ENCODE data around the gene ASAP2. TPM values are rescaled to one million over a fixed set of nuclear protein-coding genes. Genes with fewer than 3 reads are reported as not detected.
A peak's percentile ranks its signal among the peaks of the same experiment; 100 is the strongest.

ASAP2 gene
- polyA plus RNA-seq, 1 donor (not counting 4 experiments of a cell fraction or from before 2014, with no cell fraction given): 54.2 TPM

DNA sequence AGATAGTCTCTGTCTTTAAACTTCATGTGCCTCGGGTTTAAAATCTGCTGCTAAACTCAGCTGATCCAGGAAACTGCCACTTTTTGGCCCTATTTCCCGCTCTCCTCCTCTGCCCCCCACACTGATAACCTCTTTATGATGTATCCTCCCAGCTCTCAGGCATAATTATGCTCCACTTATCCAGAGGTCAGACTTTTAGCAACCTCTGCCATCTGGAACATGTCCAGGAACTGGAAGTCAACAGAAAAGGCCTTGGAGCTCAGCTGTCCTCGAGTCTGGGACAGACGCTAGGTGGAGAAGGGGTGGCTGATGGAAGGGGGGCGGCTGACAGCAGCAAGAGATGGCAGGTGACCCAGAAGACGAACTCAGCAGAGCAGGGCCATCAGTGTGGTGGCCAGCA, 41.2 kb downstream of the ASAP2 start:
- Histone ChIP-seq H3K9me3 (ENCODE audit: control insufficient read depth, low read depth, low read length) (no peaks in the 10 kb centered on the region), H3K27me3 (ENCODE audit: control insufficient read depth, extremely low read depth, insufficient read depth, low read length) (no peaks in the 10 kb centered on the region), H2AFZ (ENCODE audit: control insufficient read depth, low read length) (no peak overlapping the region), H3K4me1 (ENCODE audit: control insufficient read depth, extremely low read depth, insufficient read depth, low read length) (peaks cover 82% of the 10 kb centered on the region), H3K4me3 (ENCODE audit: control insufficient read depth in 2 of 3, extremely low read depth in 1 of 3, insufficient read depth in 2 of 3, low read depth in 1 of 3, low read length in 3 of 3) (no peak overlapping the region), H4K20me1 (ENCODE audit: control insufficient read depth, extremely low read depth, insufficient read depth, low read length) (no peaks in the 10 kb centered on the region), H3K9ac (ENCODE audit: control insufficient read depth, extremely low read depth, insufficient read depth, low read length) (no peak overlapping the region), H3K36me3 (ENCODE audit: control insufficient read depth in 2 of 2, extremely low read depth in 1 of 2, insufficient read depth in 2 of 2, low read length in 2 of 2) (peaks cover 0 to 14% of the 10 kb centered on the region in 2 experiments), H3K79me2 (ENCODE audit: control insufficient read depth, insufficient read depth, low read length) (peaks cover 82% of the 10 kb centered on the region), H3K9me1 (ENCODE audit: control insufficient read depth, extremely low read depth, insufficient read depth, low read length) (no peaks in the 10 kb centered on the region), H3K27ac (ENCODE audit: control insufficient read depth, insufficient read depth, low read length) (no peak overlapping the region), H3K4me2 (ENCODE audit: control insufficient read depth, extremely low read depth, insufficient read depth, low read depth, low read length) (no peak overlapping the region)
- no peak for FAIRE-seq
- TF ChIP-seq, protein P1, sequence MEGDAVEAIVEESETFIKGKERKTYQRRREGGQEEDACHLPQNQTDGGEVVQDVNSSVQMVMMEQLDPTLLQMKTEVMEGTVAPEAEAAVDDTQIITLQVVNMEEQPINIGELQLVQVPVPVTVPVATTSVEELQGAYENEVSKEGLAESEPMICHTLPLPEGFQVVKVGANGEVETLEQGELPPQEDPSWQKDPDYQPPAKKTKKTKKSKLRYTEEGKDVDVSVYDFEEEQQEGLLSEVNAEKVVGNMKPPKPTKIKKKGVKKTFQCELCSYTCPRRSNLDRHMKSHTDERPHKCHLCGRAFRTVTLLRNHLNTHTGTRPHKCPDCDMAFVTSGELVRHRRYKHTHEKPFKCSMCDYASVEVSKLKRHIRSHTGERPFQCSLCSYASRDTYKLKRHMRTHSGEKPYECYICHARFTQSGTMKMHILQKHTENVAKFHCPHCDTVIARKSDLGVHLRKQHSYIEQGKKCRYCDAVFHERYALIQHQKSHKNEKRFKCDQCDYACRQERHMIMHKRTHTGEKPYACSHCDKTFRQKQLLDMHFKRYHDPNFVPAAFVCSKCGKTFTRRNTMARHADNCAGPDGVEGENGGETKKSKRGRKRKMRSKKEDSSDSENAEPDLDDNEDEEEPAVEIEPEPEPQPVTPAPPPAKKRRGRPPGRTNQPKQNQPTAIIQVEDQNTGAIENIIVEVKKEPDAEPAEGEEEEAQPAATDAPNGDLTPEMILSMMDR (optimal IDR thresholded peaks at IDR 0.05 in 1 of 3, IDR thresholded peaks at IDR 0.05 in 1 of 3, conservative IDR thresholded peaks at IDR 0.05 in 1 of 3; ENCODE audit: extremely low read depth in 1 of 3, insufficient read depth in 2 of 3, low read length in 3 of 3): no peak
- TF ChIP-seq EZH2 (IDR thresholded peaks at IDR 0.05; ENCODE audit: low read length): no peak
- dilution Hi-C loops (cut with MboI; ENCODE audit: extremely low pct_ligation_motif_present, low sequenced_read_pairs): no loop called here
- DNase-seq (ENCODE audit: low read depth, low spot score): no peak

DNA sequence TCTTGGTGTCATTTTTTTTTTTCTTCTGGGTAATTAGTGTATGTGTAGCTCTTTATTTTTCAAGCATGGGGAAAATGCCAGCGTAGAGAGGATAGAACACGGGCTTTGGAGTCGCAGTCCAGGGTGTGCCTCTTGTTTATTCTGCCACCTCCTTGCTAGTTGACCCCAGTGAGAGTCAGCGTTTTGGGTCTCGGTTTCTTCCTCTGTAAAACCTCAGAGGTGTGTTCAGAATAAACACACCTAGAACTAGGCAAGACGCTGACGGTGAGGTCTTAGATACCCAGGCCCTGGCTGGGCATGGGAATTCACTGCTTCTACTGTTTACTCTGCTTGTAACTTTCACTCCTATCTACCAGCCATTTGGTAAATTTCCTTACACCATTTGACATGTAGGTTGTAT, 41.8 kb downstream of the ASAP2 start:
- H3K79me2 ChIP-seq (ENCODE audit: control insufficient read depth, insufficient read depth, low read length): peaks cover 83% of the 10 kb centered on the region
- H3K36me3 ChIP-seq (ENCODE audit: control insufficient read depth in 2 of 2, extremely low read depth in 1 of 2, insufficient read depth in 2 of 2, low read length in 2 of 2): peaks cover 0 to 14% of the 10 kb centered on the region in 2 experiments
- no peaks in the 10 kb centered on the region for H3K9me3 ChIP-seq (ENCODE audit: control insufficient read depth, low read depth, low read length)
- DNase-seq (ENCODE audit: low read depth, low spot score) (no peak), FAIRE-seq (no peak)
- no peak for TF ChIP-seq EZH2 (IDR thresholded peaks at IDR 0.05; ENCODE audit: low read length)
- TF ChIP-seq, protein P1 (optimal IDR thresholded peaks at IDR 0.05 in 1 of 3, IDR thresholded peaks at IDR 0.05 in 1 of 3, conservative IDR thresholded peaks at IDR 0.05 in 1 of 3; ENCODE audit: extremely low read depth in 1 of 3, insufficient read depth in 2 of 3, low read length in 3 of 3): no peak
- H3K9ac ChIP-seq (ENCODE audit: control insufficient read depth, extremely low read depth, insufficient read depth, low read length): peak overlapping the region; percentile 60
- no peak overlapping the region for H3K4me3 ChIP-seq (ENCODE audit: control insufficient read depth in 2 of 3, extremely low read depth in 1 of 3, insufficient read depth in 2 of 3, low read depth in 1 of 3, low read length in 3 of 3)
- dilution Hi-C loops (cut with MboI; ENCODE audit: extremely low pct_ligation_motif_present, low sequenced_read_pairs): no loop called here
- no peaks in the 10 kb centered on the region for H3K27me3 ChIP-seq (ENCODE audit: control insufficient read depth, extremely low read depth, insufficient read depth, low read length)
- H3K9me1 ChIP-seq (ENCODE audit: control insufficient read depth, extremely low read depth, insufficient read depth, low read length): no peaks in the 10 kb centered on the region
- H2AFZ ChIP-seq (ENCODE audit: control insufficient read depth, low read length): no peak overlapping the region
- peak overlapping the region; percentile 86 for H3K4me2 ChIP-seq (ENCODE audit: control insufficient read depth, extremely low read depth, insufficient read depth, low read depth, low read length)
- H3K27ac ChIP-seq (ENCODE audit: control insufficient read depth, insufficient read depth, low read length): peak overlapping the region; percentile 87
- H4K20me1 ChIP-seq (ENCODE audit: control insufficient read depth, extremely low read depth, insufficient read depth, low read length): no peaks in the 10 kb centered on the region
- peaks cover 83% of the 10 kb centered on the region for H3K4me1 ChIP-seq (ENCODE audit: control insufficient read depth, extremely low read depth, insufficient read depth, low read length)
